Adipocyte (in vitro differentiated cells): ENCODE data around the gene RPS6KA3.

Experiments
- DNase-seq: peaks from one replicate; pipeline ENCODE4 v3.0.0-alpha.2; 2015; ENCODE audit warnings: low read depth
- H3K27me3 ChIP-seq: replicated peaks from 2 replicates; pipeline ENCODE4 v1.7.0; 2013; ENCODE audit warnings: mild to moderate bottlenecking, low read length, moderate library complexity; ENCODE audit not compliant: control insufficient read depth, insufficient read depth
- H3K36me3 ChIP-seq: 2 replicates; pipeline ENCODE4 v1.7.0; 2013; ENCODE audit warnings: low read length, mild to moderate bottlenecking, moderate library complexity; ENCODE audit not compliant: control insufficient read depth, insufficient read depth, severe bottlenecking
- H3K4me1 ChIP-seq: 2 replicates; pipeline ENCODE4 v1.7.0; 2013; ENCODE audit warnings: mild to moderate bottlenecking, low read length, moderate library complexity; ENCODE audit not compliant: control insufficient read depth, insufficient read depth
- H3K4me3 ChIP-seq: 2 replicates; pipeline ENCODE4 v1.7.0; 2013; ENCODE audit warnings: mild to moderate bottlenecking, low read length, moderate library complexity
- H3K9ac ChIP-seq: 2 replicates; pipeline ENCODE4 v1.7.0; 2013; ENCODE audit warnings: mild to moderate bottlenecking, low read length, moderate library complexity
- H3K9me3 ChIP-seq: 2 replicates; pipeline ENCODE4 v1.7.0; 2013; ENCODE audit warnings: mild to moderate bottlenecking, low read length, moderate library complexity; ENCODE audit not compliant: control insufficient read depth

RPS6KA3 gene

DNA sequence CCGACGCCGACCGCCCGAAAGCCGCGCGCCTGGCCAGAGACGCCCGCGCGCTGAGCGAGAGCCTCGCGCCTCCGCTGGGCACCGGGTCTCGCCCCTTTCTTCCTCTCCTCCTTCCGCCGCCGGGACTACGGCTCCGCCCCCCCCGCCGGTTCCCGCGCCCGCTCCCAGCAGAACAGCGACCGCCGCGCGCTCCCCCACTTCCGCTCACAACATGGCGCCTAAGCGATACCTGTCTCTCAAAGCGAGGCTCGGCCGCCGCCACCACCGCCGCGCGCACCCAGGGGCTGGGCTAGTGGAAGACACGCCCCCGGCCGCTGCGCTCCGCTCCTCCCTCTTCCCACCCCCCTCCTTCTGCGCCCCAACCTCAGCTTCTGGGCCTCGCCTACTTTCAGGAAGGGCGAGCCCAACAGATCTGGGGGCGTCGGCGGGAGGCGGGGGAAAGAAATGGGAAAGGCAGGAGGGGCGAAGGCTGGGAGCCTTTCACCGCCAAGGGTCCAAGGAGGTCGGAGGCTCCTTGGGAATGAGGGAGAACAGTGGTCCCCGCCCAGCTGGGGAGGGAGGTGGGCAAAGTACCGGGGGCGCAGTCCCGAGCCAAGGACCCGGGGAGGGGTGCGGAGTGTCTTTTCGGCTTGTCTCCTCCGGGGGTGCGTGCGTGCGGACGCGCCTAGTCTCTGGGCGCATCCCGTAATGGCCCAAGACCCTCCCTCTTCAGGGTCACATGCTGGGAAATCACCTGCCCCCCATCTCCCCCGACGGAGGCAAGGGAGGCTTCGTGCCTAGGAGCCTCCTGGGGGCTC lies at the start of gene RPS6KA3:
TSS of gene RPS6KA3 (minus strand) at position 100 of the 797 bp plus-strand sequence. CDS start 277 bp downstream, outside the sequence.
- Histone ChIP-seq H3K36me3 (no peaks in the 10 kb centered on the region), H3K9me3 (no peaks in the 10 kb centered on the region), H3K4me3 (peak within 1 kb of the TSS; percentile 87), H3K27me3 (peaks cover 3% of the 10 kb centered on the region), H3K4me1 (peaks cover 14% of the 10 kb centered on the region), H3K9ac (peak within 1 kb of the TSS; percentile 83)
- DNase-seq: peak; percentile 88

DNA sequence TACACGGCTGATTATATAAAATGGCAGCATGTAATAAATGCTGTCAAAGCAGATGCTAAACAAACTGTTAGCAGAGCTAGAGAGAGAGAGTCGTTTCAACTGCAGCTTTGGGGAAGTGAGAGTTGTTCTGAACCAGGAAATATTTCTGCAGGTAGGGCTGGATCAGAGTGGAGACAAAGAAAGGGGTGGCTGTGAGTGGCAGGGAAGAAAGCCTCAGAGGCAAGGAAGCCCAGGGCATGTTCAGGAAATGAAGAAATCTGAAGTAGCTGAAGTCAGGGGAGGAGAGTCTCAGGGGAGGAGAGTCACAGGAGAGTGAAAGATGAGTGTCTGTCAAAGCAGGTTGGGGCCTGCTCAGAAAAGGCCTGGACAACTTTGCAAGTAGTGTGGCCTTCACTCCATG lies 48.4 kb upstream of the RPS6KA3 start:
- no peak overlapping the region for H3K4me3 ChIP-seq
- DNase-seq: no peak
- H3K9ac ChIP-seq: no peak overlapping the region
- H3K4me1 ChIP-seq: no peaks in the 10 kb centered on the region
- H3K27me3 ChIP-seq: peaks cover 9% of the 10 kb centered on the region
- H3K9me3 ChIP-seq: no peaks in the 10 kb centered on the region
- no peaks in the 10 kb centered on the region for H3K36me3 ChIP-seq

DNA sequence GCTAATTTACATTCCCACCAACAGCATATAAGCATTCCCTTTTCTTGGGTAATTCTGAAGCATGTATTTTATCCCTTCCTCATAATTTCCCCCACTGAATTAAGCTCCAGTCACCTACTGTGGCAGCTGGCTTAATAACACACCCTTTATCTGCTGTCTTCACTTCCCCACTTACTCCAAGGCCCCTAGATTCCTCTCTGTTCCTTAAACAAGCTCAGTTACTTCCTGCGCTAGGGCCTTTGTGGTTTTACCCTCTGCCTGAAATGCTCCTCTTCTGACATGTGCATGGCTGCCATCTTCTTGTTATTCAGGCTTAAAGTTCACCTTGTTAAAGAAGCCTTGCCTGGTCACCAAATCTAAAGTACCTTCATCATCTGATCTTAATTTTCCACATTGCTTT lies 47.2 kb upstream of the RPS6KA3 start:
- no peak for DNase-seq

DNA sequence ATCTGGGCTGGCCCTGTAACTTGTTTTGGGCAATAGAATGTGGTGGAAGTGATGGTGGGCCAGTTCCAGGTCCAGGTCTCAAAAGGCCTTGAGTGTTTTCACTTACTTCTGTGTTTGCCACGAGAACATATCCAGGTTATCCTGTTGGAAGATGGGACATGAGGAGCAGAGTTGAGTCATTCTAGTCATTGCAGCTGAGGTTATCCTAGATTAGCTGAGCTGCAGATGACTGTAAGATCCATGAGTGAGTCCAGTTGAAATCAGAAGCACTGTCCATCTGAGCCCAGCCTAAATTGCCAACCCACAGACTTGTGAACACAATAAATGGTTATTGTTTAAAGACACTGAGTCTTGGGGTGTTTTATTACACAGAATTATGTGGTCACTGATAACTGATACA lies 45.3 kb upstream of the RPS6KA3 start:
- Histone ChIP-seq H3K9me3 (no peaks in the 10 kb centered on the region), H3K27me3 (peaks cover 12% of the 10 kb centered on the region), H3K9ac (no peak overlapping the region), H3K4me3 (no peak overlapping the region), H3K4me1 (no peaks in the 10 kb centered on the region), H3K36me3 (no peaks in the 10 kb centered on the region)
- no peak for DNase-seq

More for the DNA sequence above, 47.2 kb upstream of the RPS6KA3 start:
- H3K4me3 ChIP-seq: no peak overlapping the region
- H3K27me3 ChIP-seq: peaks cover 12% of the 10 kb centered on the region
- H3K4me1 ChIP-seq: no peaks in the 10 kb centered on the region
- no peaks in the 10 kb centered on the region for H3K9me3 ChIP-seq
- H3K9ac ChIP-seq: no peak overlapping the region
- H3K36me3 ChIP-seq: no peaks in the 10 kb centered on the region

DNA sequence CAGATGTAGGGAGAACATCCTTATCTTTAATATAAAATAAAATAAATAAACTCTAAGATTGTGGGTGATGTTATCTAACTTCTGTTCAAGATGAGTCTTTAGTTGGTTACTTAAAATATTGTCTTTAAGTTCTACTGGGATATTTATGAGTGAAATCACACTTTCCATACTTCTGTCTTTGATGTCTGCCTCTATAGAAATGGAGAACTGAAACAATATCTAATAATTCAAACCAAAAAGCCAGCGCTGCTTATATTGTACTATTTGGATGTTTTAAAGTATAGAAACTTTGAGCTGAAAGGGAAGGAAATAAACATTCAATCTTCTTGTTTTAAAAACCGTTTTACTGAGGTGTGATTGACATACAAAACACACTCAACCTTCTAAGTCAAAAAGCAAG lies 44.8 kb upstream of the RPS6KA3 start:
- Histone ChIP-seq H3K9ac (no peak overlapping the region), H3K9me3 (no peaks in the 10 kb centered on the region), H3K4me1 (no peaks in the 10 kb centered on the region), H3K4me3 (no peak overlapping the region), H3K27me3 (peaks cover 12% of the 10 kb centered on the region), H3K36me3 (no peaks in the 10 kb centered on the region)
- no peak for DNase-seq

DNA sequence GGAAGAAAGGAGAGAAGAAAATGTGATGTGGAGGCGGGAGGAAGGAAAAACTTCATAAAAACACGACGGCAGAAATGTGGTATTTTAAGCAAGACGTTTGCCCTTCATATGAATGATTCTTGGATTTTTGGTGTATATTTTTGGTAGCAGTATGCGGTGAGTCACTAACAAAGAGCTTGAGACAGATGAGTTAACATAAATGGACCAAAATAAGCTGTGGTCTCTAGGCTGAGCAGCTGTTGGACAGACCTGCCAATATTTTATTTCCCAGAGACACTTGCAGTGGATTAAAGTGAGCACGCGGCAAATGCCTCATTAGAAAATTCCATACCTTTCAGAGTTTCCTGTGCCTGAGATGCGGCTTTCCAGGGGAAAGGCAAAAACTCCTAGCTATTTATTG lies 43.1 kb upstream of the RPS6KA3 start:
- no peaks in the 10 kb centered on the region for H3K9me3 ChIP-seq
- peaks cover 12% of the 10 kb centered on the region for H3K27me3 ChIP-seq
- no peak overlapping the region for H3K9ac ChIP-seq
- H3K36me3 ChIP-seq: no peaks in the 10 kb centered on the region
- H3K4me1 ChIP-seq: no peaks in the 10 kb centered on the region
- H3K4me3 ChIP-seq: no peak overlapping the region
- DNase-seq: peak; percentile 37

DNA sequence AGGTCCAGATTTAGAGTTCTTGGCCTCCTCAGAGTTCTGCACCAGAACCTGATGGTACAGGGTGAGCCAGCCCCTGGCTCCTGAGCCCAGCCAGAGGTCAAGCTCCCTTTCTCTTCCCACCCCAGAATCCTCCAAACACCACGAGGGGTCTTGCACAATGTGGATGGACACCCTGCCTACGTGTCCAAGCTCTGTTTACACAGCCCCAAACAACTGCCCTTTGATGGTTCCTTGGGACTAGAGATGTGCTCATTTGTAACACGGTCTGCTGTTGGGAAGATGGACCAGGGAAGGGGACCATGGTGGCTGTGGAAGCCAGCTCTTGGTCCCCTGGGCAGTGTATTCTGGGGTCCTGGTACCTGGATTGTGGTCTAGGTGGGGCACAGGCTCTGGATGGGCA lies 40.0 kb upstream of the RPS6KA3 start:
- no peak for DNase-seq
- H3K9ac ChIP-seq: no peak overlapping the region
- H3K27me3 ChIP-seq: peaks cover 10% of the 10 kb centered on the region
- no peak overlapping the region for H3K4me3 ChIP-seq
- no peaks in the 10 kb centered on the region for H3K4me1 ChIP-seq
- no peaks in the 10 kb centered on the region for H3K9me3 ChIP-seq
- H3K36me3 ChIP-seq: no peaks in the 10 kb centered on the region

DNA sequence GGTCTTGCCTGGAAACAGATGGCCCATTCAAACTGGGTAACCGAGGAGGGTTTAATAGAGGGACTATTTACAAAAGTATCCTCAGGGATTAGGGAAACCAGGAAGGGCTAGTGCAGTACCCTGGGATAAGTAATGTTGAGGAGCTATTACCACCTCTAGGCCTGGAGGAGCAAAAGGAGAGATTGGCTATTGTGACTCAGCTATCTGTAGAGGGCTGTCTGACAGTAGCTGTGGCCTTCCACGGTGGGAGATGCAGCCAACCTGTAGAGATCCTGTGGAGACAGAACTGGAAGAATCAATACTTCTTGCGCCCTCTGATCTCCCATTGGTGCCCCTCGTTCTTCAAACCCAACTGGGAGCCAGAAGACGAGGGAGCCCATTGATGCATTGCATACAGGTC lies 34.1 kb upstream of the RPS6KA3 start:
- peaks cover 4% of the 10 kb centered on the region for H3K27me3 ChIP-seq
- no peaks in the 10 kb centered on the region for H3K36me3 ChIP-seq
- H3K9me3 ChIP-seq: no peaks in the 10 kb centered on the region
- H3K4me1 ChIP-seq: peaks cover 15% of the 10 kb centered on the region
- no peak overlapping the region for H3K9ac ChIP-seq
- DNase-seq: no peak
- no peak overlapping the region for H3K4me3 ChIP-seq

DNA sequence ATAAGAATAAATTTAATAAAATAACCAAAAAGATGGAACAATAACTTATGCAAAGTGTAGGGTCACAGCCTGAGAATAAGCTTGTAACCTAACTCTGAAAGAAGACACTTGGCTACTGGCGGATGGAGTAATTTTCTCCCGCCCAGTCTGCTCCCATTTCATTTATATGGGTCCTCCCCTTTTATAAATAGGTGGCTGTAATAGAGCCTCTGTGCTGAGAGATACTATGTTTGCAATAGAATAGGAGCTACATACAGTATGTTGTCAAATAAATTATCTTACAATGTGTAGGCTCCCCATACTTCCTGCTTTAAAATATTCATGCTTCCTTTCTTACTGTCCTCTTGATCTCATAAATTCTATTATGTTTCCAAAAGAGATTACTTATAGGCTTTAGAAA lies 28.2 kb upstream of the RPS6KA3 start:
- peaks cover 15% of the 10 kb centered on the region for H3K4me1 ChIP-seq
- H3K36me3 ChIP-seq: no peaks in the 10 kb centered on the region
- peaks cover 3% of the 10 kb centered on the region for H3K27me3 ChIP-seq
- no peak overlapping the region for H3K4me3 ChIP-seq
- peaks cover 6% of the 10 kb centered on the region for H3K9me3 ChIP-seq
- H3K9ac ChIP-seq: no peak overlapping the region
- no peak for DNase-seq

DNA sequence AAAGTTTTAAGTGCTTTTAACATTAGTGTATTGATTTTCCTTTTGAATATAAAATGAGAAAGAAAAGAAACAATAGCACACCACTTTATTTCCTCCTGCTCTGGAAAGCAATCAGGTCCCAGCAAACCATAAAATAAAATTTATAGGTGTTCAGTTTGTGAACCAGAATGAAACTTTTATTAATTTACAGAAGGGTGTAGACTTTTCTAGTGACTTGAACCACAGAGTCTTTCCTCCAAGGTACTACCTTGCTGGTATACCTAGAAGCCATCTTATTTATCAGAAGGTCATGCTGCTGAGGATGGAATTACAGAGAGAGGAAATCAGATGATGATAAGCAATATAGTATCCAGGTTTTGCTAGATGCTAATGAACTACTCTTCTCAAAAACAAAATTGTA lies 27.6 kb upstream of the RPS6KA3 start:
- H3K9ac ChIP-seq: no peak overlapping the region
- H3K27me3 ChIP-seq: peaks cover 3% of the 10 kb centered on the region
- H3K9me3 ChIP-seq: peaks cover 6% of the 10 kb centered on the region
- peaks cover 15% of the 10 kb centered on the region for H3K4me1 ChIP-seq
- no peak overlapping the region for H3K4me3 ChIP-seq
- no peak for DNase-seq
- H3K36me3 ChIP-seq: no peaks in the 10 kb centered on the region

DNA sequence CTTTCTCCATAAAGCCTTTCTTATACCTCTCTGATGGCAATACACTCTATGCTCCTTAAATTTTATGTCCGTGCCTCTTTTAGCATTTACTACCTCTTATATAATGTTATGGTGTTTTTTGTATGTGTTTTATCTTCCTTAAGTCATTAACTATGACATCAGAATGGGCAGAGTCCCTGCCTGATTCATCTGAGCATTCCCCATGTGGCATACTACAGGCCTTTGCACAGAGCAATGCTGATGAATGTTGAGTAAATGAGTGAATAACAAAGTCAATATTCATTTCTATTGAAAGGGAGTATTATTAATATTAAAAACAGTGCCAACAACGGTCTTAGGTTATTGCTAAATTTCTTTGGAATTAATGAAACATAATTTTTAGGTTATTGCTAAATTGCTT lies 18.8 kb upstream of the RPS6KA3 start:
- peaks cover 7% of the 10 kb centered on the region for H3K9me3 ChIP-seq
- H3K4me1 ChIP-seq: peaks cover 10% of the 10 kb centered on the region
- no peak overlapping the region for H3K9ac ChIP-seq
- peak; percentile 34 for DNase-seq
- H3K4me3 ChIP-seq: no peak overlapping the region
- H3K36me3 ChIP-seq: no peaks in the 10 kb centered on the region
- peaks cover 7% of the 10 kb centered on the region for H3K27me3 ChIP-seq

DNA sequence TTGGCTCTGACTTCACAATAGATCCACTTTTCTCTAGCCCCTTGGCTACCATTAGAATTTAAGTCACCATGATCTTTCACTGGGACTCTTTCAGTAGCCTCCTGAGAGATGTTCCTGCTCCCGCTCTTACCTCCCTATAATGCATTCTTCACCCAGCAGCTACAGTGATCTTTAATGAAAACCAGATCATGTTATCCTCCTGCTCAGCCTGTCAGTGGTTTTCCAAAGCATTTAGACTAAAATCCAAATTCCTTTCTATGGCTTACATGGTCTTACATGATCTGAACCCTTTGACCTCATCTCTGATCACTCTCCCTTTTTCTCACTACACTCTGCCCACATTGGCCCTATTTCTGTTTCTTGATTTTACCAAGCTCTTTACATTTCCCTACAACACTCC lies 18.3 kb upstream of the RPS6KA3 start:
- Histone ChIP-seq H3K9ac (no peak overlapping the region), H3K36me3 (no peaks in the 10 kb centered on the region), H3K4me1 (peaks cover 10% of the 10 kb centered on the region), H3K27me3 (peaks cover 9% of the 10 kb centered on the region), H3K4me3 (no peak overlapping the region), H3K9me3 (peaks cover 7% of the 10 kb centered on the region)
- peak; percentile 15 for DNase-seq
